Right ventricle myocardium inferior (tissue), 1 donor: ENCODE results near the gene RNF213. TPM values are rescaled to one million over a fixed set of nuclear protein-coding genes. Genes with fewer than 3 reads are reported as not detected.

ENCODE experiments used
- ATAC-seq: fragments of 200-7000 bp; cut with Tn5 transposase; one replicate; pipeline ENCODE4 v1.9.1; 2020; ENCODE audit warnings: mild to moderate bottlenecking, moderate library complexity
- DNase-seq: peaks from one replicate; pipeline ENCODE4 v3.0.0; 2021; ENCODE audit errors: missing footprints
- intact Hi-C: fragments of 100-400 bp; cut with DNase I; formaldehyde crosslinking; loops from one replicate; pipeline ENCODE4 v1.11.0; 2022
- total RNA-seq: library from RNA; stranded (reverse); fragmentation: NEBNext Ultra II Directional; extraction: Animal tissue kit (Norgen Biotek cat#: 25700); gene quantifications from one replicate; pipeline ENCODE4 v1.2.1, GENCODE V29; 2021
- donor health status: DM: no; HTN: yes; CAD: no; lungs with severe emphysema.

Gene RNF213
- total RNA-seq, 1 donor from 2014 or later = 28.6 TPM

GRCh38 chr17:80413771-80414507 lies 153.3 kb downstream of the RNF213 start:
- DNase-seq (no peak), ATAC-seq (no peak)
- intact Hi-C loops = no loop called here

- DNase-seq (no peak), ATAC-seq (no peak)
- intact Hi-C loops = no loop called here
These were observed 153.8 kb downstream of the RNF213 start for GRCh38 chr17:80414508-80414802.

GRCh38 chr17:80414803-80415625 lies 154.4 kb downstream of the RNF213 start, which contains the start of gene ENDOV:
ENDOV (plus strand) TSS chr17:80415167; CDS start chr17:80415195, 28 bp downstream.
- DNase-seq (peak; percentile 97), ATAC-seq (peak; percentile 97)
- intact Hi-C loops = no loop called here

- peak; percentile 21 for ATAC-seq
- intact Hi-C loops = no loop called here
- no peak for DNase-seq
These were observed 155.0 kb downstream of the RNF213 start for GRCh38 chr17:80415626-80416137.

- no peak for ATAC-seq
- intact Hi-C loops = no loop called here
These were observed 155.7 kb downstream of the RNF213 start for GRCh38 chr17:80416260-80416939.

DNA sequence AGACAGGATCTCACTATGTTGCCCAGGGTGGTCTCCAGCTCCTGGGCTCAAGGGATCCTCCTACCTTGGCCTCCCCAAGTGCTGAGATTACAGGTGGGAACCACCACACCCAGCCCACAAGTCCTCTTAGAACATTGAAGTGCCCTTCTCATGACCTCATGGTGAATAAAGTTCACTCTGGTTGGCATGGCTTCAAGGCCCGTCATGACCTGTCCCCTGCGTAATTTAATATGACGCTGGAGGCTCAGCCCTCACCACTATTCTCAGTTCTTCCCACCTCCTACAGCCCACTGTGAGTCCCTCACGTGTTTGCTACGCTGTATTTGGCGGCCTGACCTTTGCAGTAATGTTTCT lies 156.3 kb downstream of the RNF213 start:
- DNase-seq (no peak), ATAC-seq (no peak)
- intact Hi-C loops = no loop called here

More at GRCh38 chr17:80416260-80416939, 155.7 kb downstream of the RNF213 start:
- no peak for DNase-seq

- ATAC-seq (no peak), DNase-seq (no peak)
- intact Hi-C loops = no loop called here
These were observed 157.9 kb downstream of the RNF213 start for GRCh38 chr17:80418589-80418988.

DNA sequence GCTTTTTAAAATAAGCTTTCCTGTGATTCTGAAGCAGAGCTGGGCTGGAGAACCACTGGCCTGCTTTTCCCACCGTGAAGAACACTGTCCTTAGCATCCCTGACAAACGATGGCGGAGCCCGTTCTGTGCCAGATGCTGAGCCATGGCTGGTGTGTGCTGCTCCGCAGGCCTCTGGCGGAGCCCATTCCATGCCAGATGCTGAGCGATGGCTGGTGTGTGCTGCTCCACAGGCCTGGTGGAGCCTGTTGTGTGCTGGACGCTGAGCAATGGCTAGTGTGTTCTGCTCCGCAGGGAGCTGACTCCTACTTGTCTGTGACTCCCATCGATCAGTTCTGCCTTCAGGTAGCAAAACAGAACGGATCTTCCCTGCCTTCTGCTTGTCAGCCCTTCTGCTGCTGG lies 158.6 kb downstream of the RNF213 start:
- no peak for ATAC-seq
- intact Hi-C loops = no loop called here
- DNase-seq = no peak

- DNase-seq (no peak), ATAC-seq (no peak)
These were observed 160.9 kb downstream of the RNF213 start for GRCh38 chr17:80421381-80422090.

DNA sequence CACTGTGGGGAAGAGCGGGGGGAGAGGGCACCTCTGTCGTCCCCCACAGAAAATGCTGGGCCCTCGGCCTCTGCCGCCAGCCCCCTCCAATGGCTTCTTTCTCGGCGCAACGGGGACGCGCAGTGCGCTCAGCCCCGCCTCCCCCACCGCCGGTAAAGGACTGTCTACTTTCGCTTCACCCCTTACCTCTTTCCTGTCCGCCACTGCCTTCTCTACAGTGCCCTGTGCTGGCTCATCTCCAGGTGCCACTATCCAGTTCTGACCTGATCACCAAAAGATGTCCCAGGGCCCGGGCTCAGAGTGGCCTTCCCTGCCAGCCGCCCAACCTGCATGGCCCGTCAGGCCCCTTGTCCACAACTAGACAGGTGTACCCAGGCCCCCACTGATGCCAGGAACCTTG lies 161.6 kb downstream of the RNF213 start:
- no peak for ATAC-seq

More at GRCh38 chr17:80421381-80422090, 160.9 kb downstream of the RNF213 start:
- intact Hi-C loops = loop anchor here (10.0 kb wide), 2 partner anchors 443 to 683 kb away; no protein-coding TSS in a partner anchor

DNA sequence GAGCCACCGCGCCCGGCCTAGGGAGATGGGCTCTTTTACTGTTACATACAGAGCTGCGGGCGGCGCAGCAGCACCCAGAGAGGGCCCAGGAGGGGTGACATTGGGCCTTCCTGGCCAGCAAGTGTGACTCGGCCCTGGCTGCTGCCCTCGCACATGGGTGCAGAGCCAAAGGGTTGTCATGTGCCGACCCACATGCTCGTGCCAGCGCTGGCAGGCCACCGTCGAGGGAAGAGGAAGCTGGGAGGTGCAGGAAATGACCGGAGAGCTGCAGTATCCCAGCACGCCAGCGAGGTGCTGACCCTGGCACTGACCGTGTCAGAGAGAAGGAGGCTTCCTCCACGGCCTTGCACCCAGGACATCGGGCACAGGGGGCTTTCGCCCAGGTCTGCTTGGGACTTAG lies 162.3 kb downstream of the RNF213 start:
- intact Hi-C loops = loop anchor here (10.0 kb wide), 2 partner anchors 442 to 682 kb away; no protein-coding TSS in a partner anchor
- DNase-seq (no peak), ATAC-seq (peak; percentile 38)

More for the DNA sequence above, 161.6 kb downstream of the RNF213 start:
- intact Hi-C loops = loop anchor here (10.0 kb wide), 2 partner anchors 443 to 683 kb away; no protein-coding TSS in a partner anchor
- no peak for DNase-seq

- DNase-seq (no peak), ATAC-seq (no peak)
- intact Hi-C loops = loop anchor here (10.0 kb wide), 2 partner anchors 441 to 681 kb away; no protein-coding TSS in a partner anchor
These were observed 163.0 kb downstream of the RNF213 start for GRCh38 chr17:80423536-80424225.

DNA sequence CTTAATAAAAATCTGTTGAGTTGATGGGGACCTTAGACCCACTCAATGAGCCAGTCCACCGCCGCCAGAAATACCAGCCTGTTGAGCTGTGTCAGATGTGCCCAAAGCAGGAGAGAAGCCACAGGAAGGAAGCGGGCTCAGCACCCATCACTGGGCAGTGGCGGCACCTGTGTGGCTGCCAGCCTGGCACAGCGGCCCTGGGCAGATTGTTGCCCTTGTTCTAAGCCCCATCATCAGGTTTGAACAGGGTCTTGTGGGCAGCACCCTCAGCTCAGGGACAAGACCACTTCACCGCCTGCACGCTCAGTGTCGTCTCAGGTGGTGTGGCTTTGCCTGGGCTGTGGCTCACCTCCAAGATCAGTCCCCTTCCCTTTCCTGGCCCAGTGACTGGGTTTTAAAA lies 163.6 kb downstream of the RNF213 start:
- intact Hi-C loops = loop anchor here (10.0 kb wide), 2 partner anchors 441 to 681 kb away; no protein-coding TSS in a partner anchor
- ATAC-seq (no peak), DNase-seq (no peak)

DNA sequence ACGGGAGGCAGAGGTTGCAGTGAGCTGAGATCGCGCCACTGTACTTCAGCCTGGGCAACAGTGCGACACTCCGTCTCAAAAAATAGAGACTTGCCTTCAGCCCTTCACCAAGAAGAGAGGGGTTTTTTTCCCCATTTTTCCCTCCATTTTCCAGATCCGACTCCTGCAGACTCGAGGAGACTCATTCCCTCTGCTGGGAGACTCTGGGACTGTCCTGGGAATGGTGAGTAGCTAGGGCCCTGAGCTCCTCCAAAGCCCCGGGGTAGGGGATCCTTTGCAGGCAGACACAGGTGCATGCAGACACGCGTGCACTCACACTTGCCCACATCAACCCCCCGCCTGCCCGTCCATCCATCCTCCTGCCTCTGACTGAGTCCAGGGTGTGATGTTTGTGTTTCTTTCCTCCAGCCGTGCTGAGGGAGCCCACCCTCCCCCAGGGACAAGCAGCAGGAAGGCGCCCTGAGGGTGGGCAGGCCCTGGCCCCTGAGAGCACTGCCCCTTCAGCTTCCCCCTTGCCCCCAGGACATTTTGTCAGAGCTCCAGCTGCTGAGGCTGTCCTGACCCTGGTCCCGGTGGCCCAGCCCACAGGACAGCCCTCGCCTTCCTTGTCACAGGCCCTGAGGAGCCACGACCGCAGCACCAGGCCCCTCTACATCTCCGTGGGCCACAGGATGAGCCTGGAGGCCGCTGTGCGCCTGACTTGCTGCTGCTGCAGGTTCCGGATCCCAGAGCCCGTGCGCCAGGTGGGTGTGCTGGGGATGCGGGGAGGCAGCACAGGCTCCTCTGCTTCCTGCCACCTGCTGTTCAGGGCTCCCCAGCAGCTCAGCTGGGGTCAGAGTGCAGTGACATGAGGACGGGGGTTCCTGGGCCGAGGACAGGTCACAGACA lies 164.5 kb downstream of the RNF213 start:
- DNase-seq (no peak), ATAC-seq (no peak)
- intact Hi-C loops = loop anchor here (10.0 kb wide), 2 partner anchors 440 to 680 kb away; no protein-coding TSS in a partner anchor

DNA sequence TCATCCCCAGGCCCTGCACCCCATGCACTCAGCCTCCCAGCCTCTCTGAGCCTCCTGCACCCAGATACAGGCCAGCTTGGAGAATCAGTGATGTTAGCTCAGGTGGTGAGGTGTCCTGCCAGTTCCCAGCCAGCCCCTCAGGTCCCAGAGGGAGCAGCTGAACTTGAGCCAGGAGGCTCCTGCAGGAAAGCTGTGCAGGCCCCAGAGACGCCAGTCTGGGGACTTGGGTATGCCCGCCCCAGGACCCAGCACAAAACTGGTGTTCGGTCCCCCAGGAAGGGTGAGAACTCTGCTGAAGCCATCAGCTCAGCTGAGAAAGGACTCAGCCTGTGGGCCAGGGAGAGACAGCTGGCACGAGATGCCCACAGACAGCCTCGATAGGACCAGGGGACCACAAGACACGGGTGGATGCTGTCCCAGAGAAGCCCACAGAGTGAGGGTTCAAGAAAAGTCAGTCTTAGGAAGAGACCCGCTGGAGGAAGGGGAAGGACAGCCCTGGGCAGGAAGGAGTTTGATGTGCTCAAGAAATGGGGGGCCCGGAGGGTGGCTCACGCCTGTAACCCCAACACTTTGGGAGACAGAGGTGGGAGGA lies 165.3 kb downstream of the RNF213 start:
- intact Hi-C loops = loop anchor here (2.0 to 10.0 kb wide), 4 partner anchors 149 to 679 kb away; no protein-coding TSS in a partner anchor
- DNase-seq (no peak), ATAC-seq (no peak)

DNA sequence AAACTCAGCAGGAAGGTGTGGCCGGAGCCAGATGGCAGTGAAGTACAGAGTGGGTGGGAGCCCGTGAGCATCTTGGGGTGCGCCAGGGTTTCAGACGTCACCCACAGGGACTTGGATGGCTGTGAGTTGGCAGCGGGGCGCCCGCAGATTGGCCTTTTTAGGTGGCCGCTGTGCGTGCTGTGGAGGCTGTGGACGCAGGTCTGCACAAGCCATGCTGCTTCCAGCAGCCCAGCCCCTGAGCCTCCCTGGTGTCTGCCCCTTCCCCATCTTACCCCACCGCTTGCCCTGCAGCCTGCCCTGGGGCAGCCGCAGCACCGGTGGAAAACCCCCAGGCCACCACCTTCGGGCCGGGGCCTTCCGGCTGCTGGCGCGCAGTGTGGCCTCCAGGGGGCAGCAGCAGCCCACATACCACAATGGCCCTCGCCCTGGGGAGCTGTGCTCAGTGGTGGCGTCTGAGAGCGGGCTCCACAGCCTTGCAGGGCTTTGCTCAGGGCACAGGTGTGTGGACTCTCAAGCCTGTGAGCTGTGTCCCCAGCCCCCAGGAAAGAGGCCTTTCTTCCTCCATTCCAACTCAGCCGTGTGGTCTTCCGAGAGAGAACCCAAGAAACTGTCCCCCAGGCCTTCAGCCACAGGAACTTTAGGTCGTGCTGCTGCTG lies 166.1 kb downstream of the RNF213 start:
- intact Hi-C loops = loop anchor here (2.0 to 10.0 kb wide), 4 partner anchors 148 to 678 kb away; no protein-coding TSS in a partner anchor
- DNase-seq (peak; percentile 85), ATAC-seq (peak; percentile 78)
